GM18951 (cell line): ENCODE measurements around the gene HSD3B7.

ENCODE experiments used
- POLR2A ChIP-seq: IDR thresholded peaks from 4 replicates; pipeline ENCODE4 v1.6.1; 2011; ENCODE audit warnings: mild to moderate bottlenecking; ENCODE audit not compliant: insufficient read length, insufficient read depth; ENCODE audit errors: extremely low read depth
- in situ Hi-C: fragments of 300-500 bp; cut with MboI; formaldehyde crosslinking; loops from one replicate; pipeline ENCODE4 v1.12.0; 2022; ENCODE audit warnings: low sequenced_read_pairs, mixed read lengths, inconsistent platforms; ENCODE audit not compliant: unreplicated experiment

Gene HSD3B7

GRCh38 chr16:30964574-30965226 lies 20.3 kb upstream of the HSD3B7 start:
- no peak for TF ChIP-seq POLR2A
- in situ Hi-C loops, result no loop called here

GRCh38 chr16:30965436-30965835 lies 19.6 kb upstream of the HSD3B7 start:
- TF ChIP-seq POLR2A, result no peak
- in situ Hi-C loops, result no loop called here

- in situ Hi-C loops, result no loop called here
Observed at GRCh38 chr16:30966033-30966619, 18.9 kb upstream of the HSD3B7 start.

DNA sequence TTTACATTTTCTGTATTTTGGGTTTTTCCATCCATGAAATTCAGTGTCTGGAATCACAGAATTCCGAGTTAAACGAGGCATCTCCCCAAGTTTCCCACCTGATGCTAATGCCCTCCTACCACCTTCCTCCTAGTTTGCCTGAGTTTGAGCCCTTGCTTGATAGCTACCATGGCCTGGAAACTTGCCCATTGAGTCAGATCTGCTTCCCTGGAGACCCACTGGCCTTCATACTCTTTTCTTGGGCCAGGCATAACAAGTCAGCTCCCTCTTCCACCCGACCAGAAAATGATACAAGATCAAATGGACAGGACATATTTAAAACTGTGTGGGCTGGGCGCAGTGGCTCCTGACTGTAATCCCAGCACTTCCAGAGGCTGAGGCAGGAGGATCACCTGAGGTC lies 17.2 kb upstream of the HSD3B7 start:
- in situ Hi-C loops, result no loop called here

More at GRCh38 chr16:30966033-30966619, 18.9 kb upstream of the HSD3B7 start:
- no peak for TF ChIP-seq POLR2A

DNA sequence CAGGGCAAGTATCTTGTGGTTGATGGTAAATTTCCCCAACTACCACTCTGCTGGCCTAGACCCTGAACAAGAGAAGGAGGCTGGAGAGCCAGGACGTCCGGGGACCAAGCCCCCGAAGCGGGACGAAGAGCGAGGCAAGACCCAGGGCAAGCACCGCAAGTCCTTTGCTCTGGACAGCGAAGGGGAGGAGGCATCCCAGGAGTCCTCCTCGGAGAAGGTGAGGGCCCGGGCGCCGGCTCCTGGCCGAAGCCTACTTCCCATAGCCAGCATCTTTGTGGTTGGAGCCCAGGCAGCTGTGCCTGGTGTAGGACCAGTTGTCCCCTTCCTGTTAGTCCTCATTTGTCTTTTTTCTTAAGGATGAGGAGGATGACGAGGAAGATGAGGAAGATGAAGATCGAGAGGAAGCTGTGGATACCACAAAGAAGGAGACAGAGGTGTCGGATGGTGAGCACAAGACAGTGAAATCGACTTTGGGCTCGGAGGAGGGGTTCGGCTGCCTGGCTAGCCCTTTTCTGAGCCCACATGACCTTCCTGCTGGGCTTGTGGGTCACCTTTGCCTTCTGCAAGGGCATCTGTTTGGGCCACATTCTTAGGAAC lies 15.7 kb upstream of the HSD3B7 start:
- TF ChIP-seq POLR2A, result no peak
- in situ Hi-C loops, result no loop called here

More for the DNA sequence above, 17.2 kb upstream of the HSD3B7 start:
- no peak for TF ChIP-seq POLR2A

- in situ Hi-C loops, result no loop called here
- TF ChIP-seq POLR2A, result no peak
Observed at GRCh38 chr16:30971298-30971697, 13.7 kb upstream of the HSD3B7 start.

GRCh38 chr16:30972872-30973271 lies 12.1 kb upstream of the HSD3B7 start:
- in situ Hi-C loops, result no loop called here
- TF ChIP-seq POLR2A, result no peak

DNA sequence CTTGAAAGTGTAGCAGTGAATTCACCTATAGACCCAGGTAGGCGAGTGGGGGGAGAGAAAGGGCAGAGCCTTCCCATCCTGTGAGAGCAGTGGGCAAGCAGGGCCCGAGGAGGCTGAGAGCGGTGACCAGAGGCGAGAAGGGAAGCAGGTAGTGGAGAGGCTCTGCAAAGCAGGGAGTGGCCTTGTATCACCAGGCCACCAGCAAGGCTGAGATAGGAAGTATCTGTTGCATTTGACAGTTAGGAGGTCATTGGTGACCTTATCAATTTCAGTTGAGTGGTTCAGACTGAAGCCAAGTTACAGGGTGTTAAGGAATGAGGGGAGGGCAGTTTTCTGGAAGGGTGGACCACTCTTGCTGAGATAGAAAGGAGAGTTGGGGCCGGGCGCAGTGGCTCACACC lies 10.7 kb upstream of the HSD3B7 start:
- in situ Hi-C loops, result no loop called here

GRCh38 chr16:30976486-30976885 lies 8.5 kb upstream of the HSD3B7 start:
- in situ Hi-C loops, result loop anchor here (25.0 kb wide), 2 partner anchors 461 to 886 kb away; partner anchors contain the start of genes COX6A2, ZNF267 and ZNF843
- TF ChIP-seq POLR2A, result no peak

More for the DNA sequence above, 10.7 kb upstream of the HSD3B7 start:
- TF ChIP-seq POLR2A, result no peak

- in situ Hi-C loops, result loop anchor here (25.0 kb wide), 2 partner anchors 460 to 885 kb away; partner anchors contain the start of genes COX6A2, ZNF267 and ZNF843
- no peak for TF ChIP-seq POLR2A
Observed at GRCh38 chr16:30977502-30977901, 7.5 kb upstream of the HSD3B7 start.

GRCh38 chr16:30979170-30980022 lies 5.6 kb upstream of the HSD3B7 start:
- in situ Hi-C loops, result loop anchor here (25.0 kb wide), 2 partner anchors 458 to 883 kb away; partner anchors contain the start of genes COX6A2, ZNF267 and ZNF843

DNA sequence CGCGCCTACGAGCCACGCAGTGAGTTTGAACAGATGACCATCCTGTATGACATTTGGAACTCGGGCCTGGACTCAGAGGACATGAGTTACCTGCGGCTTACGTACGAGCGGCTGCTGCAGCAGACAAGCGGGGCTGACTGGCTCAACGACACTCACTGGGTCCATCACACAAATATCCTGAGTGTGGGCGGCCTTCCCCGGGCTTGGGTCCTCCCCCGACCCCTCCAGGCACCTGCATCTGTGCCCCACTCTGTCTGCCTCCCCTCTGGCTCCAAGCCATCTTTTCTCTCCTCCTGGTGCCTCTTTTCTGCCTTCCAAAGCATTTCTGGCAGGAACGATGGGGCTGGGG lies 5.0 kb upstream of the HSD3B7 start:
- in situ Hi-C loops, result loop anchor here (25.0 kb wide), 2 partner anchors 457 to 882 kb away; partner anchors contain the start of genes COX6A2, ZNF267 and ZNF843
- TF ChIP-seq POLR2A, result no peak

More at GRCh38 chr16:30979170-30980022, 5.6 kb upstream of the HSD3B7 start:
- no peak for TF ChIP-seq POLR2A

GRCh38 chr16:30980434-30980833 lies 4.6 kb upstream of the HSD3B7 start:
- in situ Hi-C loops, result loop anchor here (25.0 kb wide), 2 partner anchors 457 to 882 kb away; partner anchors contain the start of genes COX6A2, ZNF267 and ZNF843
- no peak for TF ChIP-seq POLR2A
